Hindlimb muscle (tissue), 1 donor: ENCODE measurements around the gene APLN. TPM values are rescaled to one million over a fixed set of nuclear protein-coding genes. Genes with fewer than 3 reads are reported as not detected.

Experiments
- DNase-seq: peaks from one replicate; pipeline ENCODE4 v3.0.0-alpha.2; 2013
- polyA plus RNA-seq: library from polyadenylated mRNA; unstranded; fragments of 120-200 nt; gene quantifications from one replicate; pipeline ENCODE4 v1.2.1, GENCODE V29; 2013; ENCODE audit not compliant: insufficient read length

The APLN gene
- polyA plus RNA-seq, 1 donor: 15.7 TPM

DNA sequence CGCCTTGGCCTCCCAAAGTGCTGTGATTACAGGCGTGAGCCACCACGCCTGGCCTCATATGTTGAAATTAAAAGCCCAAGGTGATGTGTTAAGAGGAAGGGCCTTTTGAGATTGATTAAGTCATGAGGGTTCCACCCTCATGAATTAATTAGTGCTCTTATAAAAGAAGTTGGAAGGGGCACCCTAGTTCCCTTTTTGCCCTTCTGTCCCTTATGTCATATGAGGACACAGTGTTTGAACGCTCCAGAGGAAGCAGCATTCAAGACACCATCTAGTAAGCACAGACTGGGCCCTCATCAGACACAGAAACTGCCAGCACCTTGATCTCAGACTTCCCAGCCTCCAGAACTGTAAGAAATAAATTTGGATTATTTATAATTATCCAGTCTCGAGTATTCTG is 5.1 kb upstream of the APLN start:
- no peak for DNase-seq

GRCh38 chrX:129659141-129659540 is 4.4 kb upstream of the APLN start:
- DNase-seq: no peak

GRCh38 chrX:129658429-129658828 is 3.7 kb upstream of the APLN start:
- DNase-seq: no peak

DNA sequence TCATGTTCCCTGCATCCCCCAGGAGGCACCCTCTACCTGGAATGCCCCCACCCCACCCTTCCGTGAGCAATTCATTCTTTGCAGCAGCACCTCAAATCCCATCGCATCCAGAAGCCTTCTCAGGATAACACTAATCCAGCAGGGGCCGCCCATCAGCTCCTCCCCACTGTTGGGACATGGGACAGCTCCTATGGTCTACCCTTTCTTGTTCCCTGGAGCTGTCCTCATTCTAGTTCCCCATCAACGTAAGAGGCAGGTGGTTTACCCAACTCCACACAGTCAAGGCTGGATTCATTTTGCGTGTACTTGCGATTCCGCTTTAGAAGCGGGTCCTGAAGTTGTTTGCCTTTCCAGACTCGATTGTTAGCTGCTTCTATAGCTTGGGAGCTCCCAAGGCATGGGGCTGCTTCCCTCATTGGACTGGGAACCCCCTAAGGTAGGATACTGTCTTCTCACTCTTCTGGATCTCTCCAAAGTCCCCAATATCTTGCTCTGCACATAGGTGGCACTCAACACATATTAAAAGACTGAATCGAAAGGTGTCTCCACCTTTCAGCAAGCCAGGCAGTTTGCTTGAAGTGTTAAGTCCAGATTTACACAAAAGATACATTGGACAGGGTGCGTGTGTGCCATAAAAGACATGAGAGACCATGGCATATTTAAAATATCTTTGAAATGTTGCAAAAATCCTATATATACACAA is 942 bp upstream of the APLN start:
- DNase-seq: no peak

GRCh38 chrX:129653971-129654651 is 645 bp downstream of the APLN start:
- DNase-seq: no peak

DNA sequence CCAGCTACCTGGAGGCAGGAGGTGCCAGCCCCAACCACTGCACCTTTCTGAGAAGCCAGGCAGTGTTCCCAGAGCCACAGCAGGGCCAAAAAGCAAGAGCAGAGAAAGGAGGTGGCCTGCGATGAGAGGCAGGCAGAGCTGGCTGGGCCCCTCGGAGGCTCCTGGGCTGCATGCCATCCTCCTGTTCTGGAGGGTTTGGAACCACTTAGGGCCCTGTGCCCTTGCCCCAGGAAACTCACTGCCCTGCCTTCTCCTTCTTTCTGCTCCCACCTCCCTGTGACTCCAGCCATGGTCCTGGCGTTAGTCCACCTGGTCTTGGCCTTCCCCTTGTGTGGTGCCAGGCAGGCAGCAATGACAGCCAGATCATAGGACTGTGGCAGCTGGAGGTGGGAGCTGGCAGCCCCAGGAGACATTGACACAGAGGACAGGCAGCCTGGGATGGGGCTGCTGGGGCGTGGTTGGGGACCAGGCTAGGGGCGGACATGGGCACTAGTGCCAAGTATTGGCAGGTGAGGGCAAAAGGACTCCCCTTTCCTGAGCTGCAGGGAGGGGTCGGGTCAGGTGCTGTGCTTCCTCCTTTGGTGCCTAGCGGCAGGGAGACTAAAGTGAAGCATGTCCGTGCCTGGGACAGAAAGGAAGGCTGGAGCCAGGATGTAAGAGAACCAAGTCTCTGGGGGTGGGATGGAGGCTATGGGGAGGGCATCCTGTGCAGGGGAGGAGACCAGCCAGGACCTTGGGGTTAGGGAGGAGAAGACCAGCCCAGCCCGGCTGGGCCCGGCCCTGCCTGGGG is 1.4 kb downstream of the APLN start:
- DNase-seq: no peak

DNA sequence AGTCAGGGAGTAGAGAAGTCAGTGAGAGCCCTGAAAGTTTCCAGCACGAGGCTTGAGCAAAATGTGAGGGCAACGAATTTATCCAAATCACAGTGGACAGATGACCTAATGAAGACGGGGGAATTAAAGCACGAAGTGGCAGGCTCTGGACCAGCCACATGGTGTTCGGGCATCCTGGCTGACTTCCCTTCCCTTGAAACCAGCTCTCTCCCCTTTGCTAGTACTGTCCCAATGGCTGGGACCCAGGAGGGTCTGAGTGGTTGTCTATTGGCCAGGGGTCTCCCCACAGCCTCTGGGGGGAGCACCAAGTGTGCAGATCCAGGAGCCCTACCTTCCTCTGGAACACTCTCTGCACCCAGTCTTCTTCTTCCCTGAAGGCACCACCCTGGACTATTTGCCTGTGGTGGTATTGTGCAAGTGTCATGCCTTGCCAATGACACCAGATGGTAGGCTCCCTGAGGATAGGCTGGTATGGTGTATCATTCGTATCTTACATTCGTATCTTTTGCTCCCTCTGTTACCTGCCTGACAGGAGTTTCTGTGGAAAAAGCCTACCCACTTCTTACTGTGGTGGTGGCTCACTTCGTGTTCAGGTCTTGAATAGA is 2.1 kb downstream of the APLN start:
- no peak for DNase-seq

DNA sequence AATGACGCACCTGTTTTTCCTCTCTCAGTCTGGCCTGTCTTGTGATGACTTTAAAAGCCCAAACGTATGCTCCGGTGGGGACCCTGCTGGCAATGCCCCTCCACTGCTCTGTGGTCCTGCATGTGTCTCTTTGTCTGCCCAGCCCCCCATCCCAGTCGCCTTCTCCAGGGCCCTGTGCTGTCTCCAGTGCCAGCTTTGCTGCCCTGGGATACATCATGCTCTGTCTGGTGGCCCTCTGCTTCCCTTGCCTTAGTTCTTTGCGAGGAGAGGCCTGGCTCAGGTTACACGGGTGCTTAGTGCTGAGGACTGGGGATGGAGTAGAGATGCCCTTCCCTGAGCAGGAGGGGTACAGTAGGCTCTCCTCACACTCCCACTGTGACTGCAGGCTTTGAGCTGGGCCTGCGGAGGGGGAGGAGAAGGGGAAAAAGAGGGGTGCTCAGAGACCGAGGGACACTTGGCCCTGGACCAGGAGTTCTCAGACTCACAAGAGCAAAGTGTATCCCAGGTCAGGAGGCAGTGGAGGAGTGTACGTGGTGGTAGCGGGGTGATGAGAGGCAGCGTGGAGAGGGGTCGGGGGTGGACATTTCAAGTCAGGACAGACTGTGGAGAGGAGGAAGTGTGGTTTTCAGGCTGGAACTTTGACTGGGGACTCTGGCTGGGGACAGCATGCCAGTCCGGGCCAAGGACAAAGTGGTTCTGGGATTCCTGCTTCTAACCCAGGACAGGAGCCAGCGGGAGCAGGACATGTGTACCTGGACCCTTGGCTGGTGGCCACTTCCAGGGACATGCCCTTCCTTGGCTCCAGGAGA is 2.8 kb downstream of the APLN start:
- DNase-seq: no peak

DNA sequence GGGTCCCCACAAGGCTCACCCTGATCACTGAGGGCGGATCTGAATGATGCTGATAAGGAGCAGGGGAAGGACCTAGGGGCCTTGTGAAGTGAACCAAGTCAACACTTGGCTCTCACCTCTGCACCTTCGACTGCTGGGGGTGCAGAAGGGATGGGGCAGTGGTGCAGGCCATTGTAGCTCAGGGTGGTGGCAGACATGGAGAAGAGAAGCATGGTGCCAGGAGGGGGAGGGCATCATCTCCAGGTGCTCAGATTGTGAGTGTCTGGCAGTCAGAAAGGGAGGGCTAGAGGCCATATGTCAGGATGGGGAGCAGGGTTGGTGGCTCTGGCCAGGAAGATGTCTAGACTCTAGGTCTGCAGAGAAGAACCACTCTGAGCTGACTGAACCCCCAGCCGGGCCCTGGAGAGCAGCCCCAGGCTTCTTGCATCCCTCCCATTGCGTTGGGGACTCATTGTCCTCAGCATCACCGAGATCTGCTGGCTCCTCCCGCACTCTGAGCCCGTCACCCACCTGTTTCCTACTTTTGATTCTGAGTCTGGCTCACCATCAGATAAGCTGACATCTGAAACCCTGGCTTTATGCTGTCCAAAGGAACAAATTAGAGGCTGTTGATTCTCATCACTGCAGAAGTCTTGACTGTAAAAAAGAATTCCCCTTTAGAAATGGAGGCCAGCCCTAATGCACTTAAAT is 3.8 kb downstream of the APLN start:
- no peak for DNase-seq

GRCh38 chrX:129650183-129650689 is 4.5 kb downstream of the APLN start:
- no peak for DNase-seq

- no peak for DNase-seq
Measured at GRCh38 chrX:129649268-129650182, 5.2 kb downstream of the APLN start.

DNA sequence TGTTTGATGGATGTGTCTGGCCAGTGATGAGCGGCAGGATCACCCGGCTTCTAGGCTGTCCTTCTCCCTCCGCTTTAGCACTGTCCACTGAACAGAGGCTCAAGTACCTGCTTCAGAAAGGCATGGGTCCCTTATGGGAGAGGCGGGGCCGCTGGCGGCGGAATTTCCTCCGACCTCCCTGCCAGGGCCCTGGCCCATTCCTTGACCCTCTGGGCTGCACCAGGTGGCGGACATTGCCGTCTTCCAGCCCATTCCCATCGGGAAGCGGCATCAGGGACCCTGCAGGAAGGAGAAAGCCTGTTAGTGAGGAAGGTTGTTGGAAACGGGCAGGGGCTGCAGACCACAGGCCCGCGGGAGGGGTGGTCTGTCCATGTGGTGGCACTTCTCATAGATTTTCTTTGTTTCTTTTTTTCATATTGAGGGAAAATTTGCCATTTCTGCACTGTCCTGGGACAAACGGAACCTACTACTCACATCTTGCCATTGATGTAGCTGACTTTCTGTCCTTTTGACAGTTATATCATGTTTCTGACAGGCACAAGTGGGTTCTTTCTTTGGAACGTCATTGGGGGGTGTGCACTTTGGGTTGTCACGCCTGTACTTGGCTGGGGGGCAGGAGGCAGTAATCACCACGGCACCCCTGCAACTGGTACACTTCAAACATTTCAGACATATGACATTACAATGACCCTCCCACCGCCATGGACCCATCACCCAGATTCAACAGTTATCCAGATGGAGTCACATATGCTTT is 6.1 kb downstream of the APLN start:
- DNase-seq: no peak

DNA sequence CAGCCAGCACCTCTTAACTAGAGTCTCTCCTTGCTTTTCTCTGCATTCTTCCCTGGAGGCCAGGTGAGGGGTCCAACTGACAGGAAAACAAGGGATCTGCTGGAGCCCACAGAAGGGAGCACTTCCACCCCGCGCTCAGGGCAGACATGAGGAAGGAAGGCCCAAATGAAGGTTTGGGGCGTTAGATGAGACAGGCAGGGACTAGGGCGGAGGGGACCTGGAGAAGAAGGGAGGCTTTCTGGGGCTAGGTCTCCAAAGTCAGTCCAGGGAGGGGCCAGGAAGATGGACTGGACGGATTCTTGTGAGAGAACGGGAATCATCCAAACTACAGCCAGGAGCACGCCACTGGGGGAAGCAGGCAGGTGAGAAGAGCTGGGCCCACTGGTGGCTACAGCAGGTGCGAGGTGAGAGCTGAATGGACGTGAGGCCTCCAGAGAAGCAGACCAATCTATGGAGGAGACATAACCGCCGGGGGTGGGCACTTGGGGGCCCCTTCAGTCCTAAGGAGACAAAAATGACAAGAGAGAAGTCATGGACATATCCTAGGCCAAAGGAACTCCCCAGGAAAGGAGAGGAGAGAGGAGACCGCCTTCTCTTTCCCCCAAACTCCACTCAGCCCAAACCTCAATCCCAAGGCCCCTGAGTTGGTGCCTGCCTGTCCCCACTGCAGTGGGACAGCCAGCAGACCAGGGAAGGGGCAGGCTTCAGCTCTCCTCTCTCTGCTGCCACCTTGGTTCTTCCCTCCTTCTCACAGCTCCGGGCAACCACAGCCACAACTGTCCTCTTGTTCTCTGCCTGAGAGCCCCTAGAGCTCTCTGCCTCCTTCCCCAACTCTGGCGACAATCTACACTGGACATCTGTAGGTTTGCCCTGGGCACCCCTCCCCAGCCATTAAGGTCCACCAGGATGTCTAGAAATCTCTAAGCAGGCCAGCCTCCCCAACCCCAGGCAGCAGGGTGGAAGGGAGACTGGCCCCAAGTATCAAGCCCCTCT is 7.0 kb downstream of the APLN start:
- no peak for DNase-seq

DNA sequence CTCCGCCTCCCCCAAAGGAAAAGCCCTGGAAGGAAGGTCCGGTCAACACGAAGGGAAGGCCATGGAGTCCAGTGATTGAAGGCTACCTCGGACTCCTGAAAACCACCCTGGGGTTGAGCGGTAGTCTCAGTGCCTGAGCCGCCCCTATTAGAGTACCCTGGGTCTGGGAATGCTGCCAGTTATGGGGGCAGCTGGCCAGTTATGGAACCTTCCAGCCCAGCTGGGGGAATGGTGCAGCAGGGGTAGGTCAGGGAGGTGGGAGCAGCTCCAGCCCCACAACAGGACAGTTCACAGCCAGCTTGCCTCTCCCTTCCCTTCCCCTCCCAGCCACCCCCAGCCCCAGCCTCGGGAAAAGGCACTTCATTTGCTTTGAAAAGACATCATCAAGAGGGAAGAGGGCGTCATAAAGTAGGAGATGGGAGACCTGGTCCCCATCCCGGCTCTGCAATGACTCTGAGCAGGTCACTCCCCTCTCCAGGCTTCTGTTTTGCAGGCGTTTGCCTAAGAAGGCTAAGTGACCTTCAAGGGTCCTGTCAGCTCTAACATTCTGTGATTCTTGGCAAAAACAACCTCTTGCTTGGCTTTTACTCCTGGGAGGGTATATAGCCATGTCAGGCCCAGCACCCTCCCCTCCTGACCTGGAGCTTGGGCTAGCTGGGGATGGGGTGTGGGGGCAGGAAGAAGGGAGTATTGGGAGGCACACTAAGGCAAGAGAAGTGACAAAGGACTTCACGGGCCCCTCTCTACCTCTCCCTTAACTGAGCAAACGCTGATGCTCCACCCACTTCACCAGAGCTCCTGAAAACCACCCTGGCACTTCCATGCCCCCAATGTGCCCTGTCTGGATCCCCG is 8.0 kb downstream of the APLN start:
- DNase-seq: no peak

DNA sequence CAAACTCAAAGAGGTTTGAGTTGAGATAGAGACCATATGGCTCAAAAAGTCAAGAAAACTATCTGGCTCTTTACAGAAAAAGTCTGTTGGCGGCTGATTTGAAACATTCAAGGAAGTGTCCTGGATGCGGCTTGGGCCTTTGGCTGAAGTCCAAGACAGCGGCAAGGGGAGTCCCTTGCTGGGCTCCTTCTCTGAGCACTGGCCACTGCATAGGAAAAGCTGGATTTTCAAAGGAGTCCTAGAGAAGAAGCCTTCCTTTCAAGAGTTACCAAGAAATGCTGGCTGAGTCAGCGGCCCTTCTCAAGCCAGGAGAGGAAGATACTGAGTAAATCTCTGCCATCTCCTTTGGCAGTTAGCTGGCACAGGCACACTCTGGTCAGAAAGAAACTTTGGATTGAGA is 12.1 kb downstream of the APLN start:
- no peak for DNase-seq

- DNase-seq: no peak
Measured at GRCh38 chrX:129641941-129642340, 12.8 kb downstream of the APLN start.

DNA sequence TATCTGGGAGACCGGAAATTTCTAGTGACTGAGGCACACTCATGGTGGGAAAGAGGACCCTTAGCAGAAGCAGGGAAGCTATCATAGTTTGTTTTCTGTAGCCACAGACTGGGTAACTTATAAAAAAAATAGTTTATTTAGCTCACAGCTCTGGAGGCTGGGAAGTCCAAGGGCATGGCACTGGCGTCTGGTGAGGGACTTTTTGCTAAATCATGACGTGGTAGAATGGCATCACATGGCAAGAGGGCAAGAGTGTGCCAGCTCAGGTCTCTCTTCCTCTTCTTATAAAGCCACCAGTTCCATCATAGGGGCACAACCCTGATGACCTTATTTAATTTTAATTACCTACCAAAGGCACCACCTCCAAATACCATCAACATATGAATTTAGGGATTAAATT is 13.3 kb downstream of the APLN start:
- DNase-seq: no peak
